HEK293T (cell line): ENCODE data around the gene PSKH1.
A peak's percentile ranks its signal among the peaks of the same experiment; 100 is the strongest.
"Not testable (repeated sequence)": the region's sequence is repeated elsewhere in the genome, so short reads cannot be mapped to it uniquely, and the experiment has no call there.

Experiments used
- CTCF ChIA-PET: fragments of 350-600 bp; formaldehyde crosslinking; extraction: SDS; loops from one replicate; lab custom pipeline; 2021; ENCODE audit warnings: antibody characterized with exemption, inconsistent platforms; lab: Yijun Ruan, JAX
- POLR2A ChIA-PET: fragments of 350-600 bp; formaldehyde crosslinking; extraction: SDS; loops from one replicate; lab custom pipeline; 2020; ENCODE audit warnings: antibody characterized with exemption, inconsistent platforms; lab: Yijun Ruan, JAX
- DNase-seq: peaks from one replicate; pipeline ENCODE4 v3.0.0; 2012; ENCODE audit warnings: mixed read lengths; ENCODE audit errors: extremely low spot score
- ARNT ChIP-seq: fragments of 450-650 bp; IDR thresholded peaks from 2 replicates; pipeline ENCODE4 v1.6.1; 2017; ENCODE audit warnings: mild to moderate bottlenecking
- BHLHE40 ChIP-seq: fragments of 450-650 bp; IDR thresholded peaks from 2 replicates; pipeline ENCODE4 v1.6.1; 2016; ENCODE audit warnings: mild to moderate bottlenecking, moderate library complexity, borderline replicate concordance
- CTBP1 ChIP-seq: fragments of 450-650 bp; IDR thresholded peaks from 2 replicates; pipeline ENCODE4 v1.6.1; 2016; ENCODE audit warnings: borderline replicate concordance
- ELF4 ChIP-seq: fragments of 450-650 bp; IDR thresholded peaks from 2 replicates; pipeline ENCODE4 v1.6.1; 2017; ENCODE audit warnings: antibody characterized with exemption
- FOXA1 ChIP-seq: fragments of 450-650 bp; IDR thresholded peaks from 2 replicates; pipeline ENCODE4 v1.6.1; 2016; ENCODE audit warnings: mild to moderate bottlenecking
- FOXK2 ChIP-seq: fragments of 450-650 bp; IDR thresholded peaks from 2 replicates; pipeline ENCODE4 v1.6.1; 2016; ENCODE audit warnings: mild to moderate bottlenecking
- FOXM1 ChIP-seq: fragments of 450-650 bp; IDR thresholded peaks from 2 replicates; pipeline ENCODE4 v1.6.1; 2017; ENCODE audit warnings: mild to moderate bottlenecking, borderline replicate concordance
- HDGF ChIP-seq: fragments of 450-650 bp; IDR thresholded peaks from 2 replicates; pipeline ENCODE4 v1.6.1; 2017; ENCODE audit warnings: antibody characterized with exemption, borderline replicate concordance
- L3MBTL2 ChIP-seq: fragments of 450-650 bp; conservative IDR thresholded peaks from 2 replicates; pipeline ENCODE4 v1.6.1; 2016; ENCODE audit warnings: mild to moderate bottlenecking
- LEF1 ChIP-seq: fragments of 450-650 bp; IDR thresholded peaks from 2 replicates; pipeline ENCODE4 v1.6.1; 2017; ENCODE audit warnings: mild to moderate bottlenecking, borderline replicate concordance
- NFRKB ChIP-seq: fragments of 450-650 bp; IDR thresholded peaks from 2 replicates; pipeline ENCODE4 v1.6.1; 2016; ENCODE audit warnings: mild to moderate bottlenecking, moderate library complexity
- PKNOX1 ChIP-seq: fragments of 450-650 bp; IDR thresholded peaks from 2 replicates; pipeline ENCODE4 v1.6.1; 2016
- SP1 ChIP-seq: fragments of 450-650 bp; IDR thresholded peaks from 2 replicates; pipeline ENCODE4 v1.6.1; 2017
- SUZ12 ChIP-seq: fragments of 450-650 bp; IDR thresholded peaks from 2 replicates; pipeline ENCODE4 v1.6.1; 2016; ENCODE audit warnings: mild to moderate bottlenecking
- TARDBP ChIP-seq: fragments of 450-650 bp; IDR thresholded peaks from 2 replicates; pipeline ENCODE4 v1.6.1; 2016
- ZNF384 ChIP-seq: fragments of 450-650 bp; IDR thresholded peaks from 2 replicates; pipeline ENCODE4 v1.6.1; 2016

Gene PSKH1

GRCh38 chr16:67862623-67863583 is 30.2 kb upstream of the PSKH1 start:
- DNase-seq: no peak
- CTCF ChIA-PET: interaction anchor here (0.6 to 3.2 kb wide), 4 partner anchors 47 to 342 kb away, joined by 3 to 12 read pairs (median 4); no protein-coding TSS in a partner anchor
- no peak for TF ChIP-seq LEF1
- POLR2A ChIA-PET: interaction anchor here (0.8 to 1.6 kb wide), 4 partner anchors 10 to 300 kb away, joined by 3 to 4 read pairs (median 3); partner anchors contain the start of genes CTCF and EDC4

GRCh38 chr16:67864044-67864443 is 29.0 kb upstream of the PSKH1 start:
- ChIA-PET CTCF (interaction anchor here (0.6 to 3.2 kb wide), 2 partner anchors 48 to 343 kb away, joined by 4 to 12 read pairs; no protein-coding TSS in a partner anchor), POLR2A (interaction anchor here (1.3 to 1.6 kb wide), 2 partner anchors 9 to 19 kb away, joined by 4 to 5 read pairs; partner anchors contain the start of gene EDC4)
- not testable (repeated sequence) for DNase-seq

- POLR2A ChIA-PET: interaction anchor here (0.9 to 1.4 kb wide), 3 partner anchors 18 to 24 kb away, joined by 3 to 5 read pairs (median 4); no protein-coding TSS in a partner anchor
- no peak for DNase-seq
- CTCF ChIA-PET: interaction anchor here (1.3 to 3.2 kb wide), 2 partner anchors 45 to 48 kb away, joined by 7 to 12 read pairs; no protein-coding TSS in a partner anchor
- no peak for TF ChIP-seq FOXM1
- TF ChIP-seq CTBP1: no peak
- TF ChIP-seq NFRKB: no peak
- TF ChIP-seq L3MBTL2: no peak
- no peak for TF ChIP-seq ELF4
- TF ChIP-seq PKNOX1: no peak
- no peak for TF ChIP-seq SUZ12
- no peak for TF ChIP-seq ARNT
- TF ChIP-seq ZNF384: no peak
- no peak for TF ChIP-seq BHLHE40
- no peak for TF ChIP-seq LEF1
- no peak for TF ChIP-seq FOXK2
- TF ChIP-seq TARDBP: no peak
- no peak for TF ChIP-seq HDGF
- TF ChIP-seq FOXA1: no peak
- no peak for TF ChIP-seq SP1
Measured at GRCh38 chr16:67864594-67864993, 28.5 kb upstream of the PSKH1 start.

- no peak for TF ChIP-seq ARNT
- no peak for TF ChIP-seq NFRKB
- TF ChIP-seq ELF4: no peak
- no peak for TF ChIP-seq SUZ12
- no peak for TF ChIP-seq LEF1
- no peak for TF ChIP-seq L3MBTL2
- ChIA-PET POLR2A (interaction anchor here (0.6 to 1.4 kb wide), 4 partner anchors 19 to 63 kb away, joined by 3 to 5 read pairs (median 4); no protein-coding TSS in a partner anchor), CTCF (interaction anchor here (0.6 to 1.3 kb wide), 5 partner anchors 19 to 203 kb away, joined by 3 to 9 read pairs (median 4); partner anchors contain the start of gene NRN1L)
- DNase-seq: peak; percentile 42
Measured at GRCh38 chr16:67865318-67865717, 27.7 kb upstream of the PSKH1 start.

- TF ChIP-seq HDGF: no peak
- TF ChIP-seq ZNF384: no peak
- TF ChIP-seq BHLHE40: no peak
- no peak for TF ChIP-seq ELF4
- no peak for TF ChIP-seq ARNT
- TF ChIP-seq NFRKB: no peak
- no peak for TF ChIP-seq SUZ12
- no peak for DNase-seq
- CTCF ChIA-PET: interaction anchor here (0.8 kb wide), 1 partner anchor 53 kb away, joined by 4 read pairs; no protein-coding TSS in a partner anchor
- POLR2A ChIA-PET: no interaction called here
Measured at GRCh38 chr16:67868290-67868689, 24.8 kb upstream of the PSKH1 start.

GRCh38 chr16:67869653-67870052 is 23.4 kb upstream of the PSKH1 start:
- POLR2A ChIA-PET: interaction anchor here (0.9 to 1.1 kb wide), 2 partner anchors 23 to 53 kb away, joined by 3 read pairs; partner anchors contain the start of gene NUTF2
- CTCF ChIA-PET: interaction anchor here (0.6 to 1.8 kb wide), 2 partner anchors 15 to 29 kb away, joined by 4 to 5 read pairs; partner anchors contain the start of gene NRN1L
- TF ChIP-seq ARNT: no peak
- DNase-seq: no peak

GRCh38 chr16:67871256-67871655 is 21.8 kb upstream of the PSKH1 start:
- DNase-seq: no peak
- ChIA-PET POLR2A (interaction anchor here (0.7 to 1.2 kb wide), 3 partner anchors 25 to 55 kb away, joined by 3 to 4 read pairs (median 4); no protein-coding TSS in a partner anchor), CTCF (interaction anchor here (1.8 kb wide), 1 partner anchor 13 kb away, joined by 5 read pairs; the partner anchor contains the start of gene NRN1L)
- TF ChIP-seq FOXM1 (no peak), TARDBP (no peak), L3MBTL2 (no peak), BHLHE40 (no peak), ELF4 (no peak), NFRKB (no peak), SP1 (no peak), PKNOX1 (no peak), SUZ12 (no peak), FOXK2 (no peak), HDGF (no peak), ARNT (no peak)
